Posterior vena cava (tissue), 2 donors: ENCODE data around the gene PARVA. TPM values are rescaled to one million over a fixed set of nuclear protein-coding genes. Genes with fewer than 3 reads are reported as not detected.
A peak's percentile ranks its signal among the peaks of the same experiment; 100 is the strongest.

ENCODE experiments used
- DNase-seq: peaks from one replicate; pipeline ENCODE4 v3.0.0-alpha.2; 2020; ENCODE audit warnings: low spot score
- intact Hi-C, 2 donors: fragments of 100-400 bp; cut with DNase I; formaldehyde crosslinking; loops; one replicate each; pipeline versions ENCODE4 v1.14.1 to v1.14.2; 2022 to 2023
- total RNA-seq, 2 donors: library from RNA; stranded (reverse); fragmentation: NEBNext Ultra II Directional; extraction: Animal tissue kit (Norgen Biotek cat#: 25700); gene quantifications; one replicate each; pipeline ENCODE4 v1.2.1, GENCODE V29; 2021
- donor health status: DM: yes; HTN: yes; CAD: no.
- donor health status: DM: yes; HTN: yes; CAD: no.

Gene PARVA
- total RNA-seq, 2 donors from 2014 or later: 151 to 172 TPM

- intact Hi-C loops: no loop called here
- no peak for DNase-seq
Measured at GRCh38 chr11:12372111-12372510, 5.3 kb upstream of the PARVA start.

- DNase-seq: no peak
- intact Hi-C loops: loop anchor here in 1 of 2 donors (5.0 kb wide), 1 partner anchor 37 kb away; no protein-coding TSS in a partner anchor
Measured at GRCh38 chr11:12375720-12376119, 1.7 kb upstream of the PARVA start.

- no peak for DNase-seq
- intact Hi-C loops: loop anchor here in 1 of 2 donors (5.0 kb wide), 1 partner anchor 36 kb away; no protein-coding TSS in a partner anchor
Measured at GRCh38 chr11:12376259-12377081, 901 bp upstream of the PARVA start.

- intact Hi-C loops: loop anchor here in 1 of 2 donors (5.0 kb wide), 1 partner anchor 34 kb away; no protein-coding TSS in a partner anchor
- DNase-seq: peak; percentile 94
Measured at GRCh38 chr11:12377824-12378593, 638 bp downstream of the PARVA start.

- intact Hi-C loops: no loop called here
- no peak for DNase-seq
Measured at GRCh38 chr11:12380565-12381325, 3.4 kb downstream of the PARVA start.

GRCh38 chr11:12381875-12382274 is 4.5 kb downstream of the PARVA start:
- no peak for DNase-seq
- intact Hi-C loops: no loop called here

GRCh38 chr11:12382451-12382850 is 5.1 kb downstream of the PARVA start:
- intact Hi-C loops: no loop called here
- DNase-seq: no peak

GRCh38 chr11:12386309-12386708 is 8.9 kb downstream of the PARVA start:
- intact Hi-C loops: no loop called here
- DNase-seq: no peak

GRCh38 chr11:12386745-12387144 is 9.4 kb downstream of the PARVA start:
- DNase-seq: no peak
- intact Hi-C loops: no loop called here

- intact Hi-C loops: no loop called here
- no peak for DNase-seq
Measured at GRCh38 chr11:12388173-12388572, 10.8 kb downstream of the PARVA start.

GRCh38 chr11:12388939-12389670 is 11.7 kb downstream of the PARVA start:
- DNase-seq: no peak

GRCh38 chr11:12389676-12390657 is 12.6 kb downstream of the PARVA start:
- intact Hi-C loops: no loop called here
- no peak for DNase-seq

More at GRCh38 chr11:12388939-12389670, 11.7 kb downstream of the PARVA start:
- intact Hi-C loops: no loop called here

GRCh38 chr11:12390687-12391110 is 13.3 kb downstream of the PARVA start:
- intact Hi-C loops: no loop called here
- DNase-seq: no peak

GRCh38 chr11:12392672-12393071 is 15.3 kb downstream of the PARVA start:
- no peak for DNase-seq
- intact Hi-C loops: no loop called here

- no peak for DNase-seq
- intact Hi-C loops: no loop called here
Measured at GRCh38 chr11:12393691-12394090, 16.3 kb downstream of the PARVA start.

- intact Hi-C loops: no loop called here
Measured at GRCh38 chr11:12394601-12395000, 17.2 kb downstream of the PARVA start.

GRCh38 chr11:12395333-12395732 is 18.0 kb downstream of the PARVA start:
- intact Hi-C loops: no loop called here

More at GRCh38 chr11:12394601-12395000, 17.2 kb downstream of the PARVA start:
- DNase-seq: no peak

GRCh38 chr11:12397931-12398334 is 20.6 kb downstream of the PARVA start:
- intact Hi-C loops: no loop called here
- no peak for DNase-seq

More at GRCh38 chr11:12395333-12395732, 18.0 kb downstream of the PARVA start:
- DNase-seq: no peak
